ENCODE results near the gene PTPRD. TPM values are rescaled to one million over a fixed set of nuclear protein-coding genes. Genes with fewer than 3 reads are reported as not detected.

Gene PTPRD
- total RNA-seq, 1 donor, result 11.5 TPM

- TF ChIP-seq, protein P1, sequence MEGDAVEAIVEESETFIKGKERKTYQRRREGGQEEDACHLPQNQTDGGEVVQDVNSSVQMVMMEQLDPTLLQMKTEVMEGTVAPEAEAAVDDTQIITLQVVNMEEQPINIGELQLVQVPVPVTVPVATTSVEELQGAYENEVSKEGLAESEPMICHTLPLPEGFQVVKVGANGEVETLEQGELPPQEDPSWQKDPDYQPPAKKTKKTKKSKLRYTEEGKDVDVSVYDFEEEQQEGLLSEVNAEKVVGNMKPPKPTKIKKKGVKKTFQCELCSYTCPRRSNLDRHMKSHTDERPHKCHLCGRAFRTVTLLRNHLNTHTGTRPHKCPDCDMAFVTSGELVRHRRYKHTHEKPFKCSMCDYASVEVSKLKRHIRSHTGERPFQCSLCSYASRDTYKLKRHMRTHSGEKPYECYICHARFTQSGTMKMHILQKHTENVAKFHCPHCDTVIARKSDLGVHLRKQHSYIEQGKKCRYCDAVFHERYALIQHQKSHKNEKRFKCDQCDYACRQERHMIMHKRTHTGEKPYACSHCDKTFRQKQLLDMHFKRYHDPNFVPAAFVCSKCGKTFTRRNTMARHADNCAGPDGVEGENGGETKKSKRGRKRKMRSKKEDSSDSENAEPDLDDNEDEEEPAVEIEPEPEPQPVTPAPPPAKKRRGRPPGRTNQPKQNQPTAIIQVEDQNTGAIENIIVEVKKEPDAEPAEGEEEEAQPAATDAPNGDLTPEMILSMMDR (IDR thresholded peaks at IDR 0.05; ENCODE audit: insufficient read depth, low read length), result no peak
- no peak for DNase-seq (ENCODE audit: low read depth)
- no peak overlapping the region for H3K4me3 ChIP-seq (ENCODE audit: low read depth, low read length)
Measured at GRCh38 chr9:8666060-8666459, 1946.7 kb downstream of the PTPRD start.

- DNase-seq (ENCODE audit: low read depth), result peak; percentile 93
- no peak overlapping the region for H3K4me3 ChIP-seq (ENCODE audit: low read depth, low read length)
- TF ChIP-seq, protein P1 (IDR thresholded peaks at IDR 0.05; ENCODE audit: insufficient read depth, low read length), result no peak
Measured at GRCh38 chr9:8660383-8660782, 1952.4 kb downstream of the PTPRD start.

DNA sequence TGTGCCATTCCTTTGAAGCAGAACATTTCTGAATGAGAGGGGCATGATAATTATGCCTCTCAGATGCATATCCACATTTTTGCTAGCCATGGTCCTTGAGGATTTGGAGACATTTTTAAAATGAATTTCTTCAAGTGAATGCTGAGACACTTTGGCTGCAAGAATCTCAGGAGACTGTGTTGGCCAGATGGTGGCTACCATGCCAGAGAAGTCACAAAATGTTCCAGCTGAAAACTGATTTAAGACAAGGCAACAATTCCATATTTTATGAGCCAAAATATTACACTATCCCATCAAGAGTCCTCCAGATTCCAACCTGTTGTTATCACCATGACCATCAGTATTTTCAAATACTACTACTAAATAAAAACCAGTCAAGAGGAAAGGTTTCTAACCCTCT is 1953.7 kb downstream of the PTPRD start:
- TF ChIP-seq, protein P1 (IDR thresholded peaks at IDR 0.05; ENCODE audit: insufficient read depth, low read length), result no peak
- no peak for DNase-seq (ENCODE audit: low read depth)
- no peak overlapping the region for H3K4me3 ChIP-seq (ENCODE audit: low read depth, low read length)

DNA sequence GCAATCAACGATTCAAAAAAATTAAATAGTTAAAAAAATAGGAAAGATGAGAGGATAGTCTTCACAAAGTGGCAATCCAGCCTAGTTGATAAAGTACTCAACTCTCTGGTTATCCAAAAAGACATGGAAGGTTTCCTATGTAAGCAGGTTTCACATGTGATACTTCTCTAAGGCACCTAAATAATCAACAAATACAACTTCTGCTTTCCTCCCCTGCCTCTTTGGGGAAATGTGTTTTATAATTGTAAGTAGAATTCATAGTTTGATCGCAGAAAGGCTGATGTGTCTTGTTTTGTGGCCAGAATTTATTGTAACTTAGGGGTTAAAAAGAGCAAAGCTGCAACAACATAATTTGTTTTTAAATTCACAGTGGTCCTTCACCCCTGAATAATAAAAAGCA is 1957.7 kb downstream of the PTPRD start:
- DNase-seq (ENCODE audit: low read depth), result no peak
- H3K4me3 ChIP-seq (ENCODE audit: low read depth, low read length), result no peak overlapping the region
- TF ChIP-seq, protein P1 (IDR thresholded peaks at IDR 0.05; ENCODE audit: insufficient read depth, low read length), result no peak

- H3K4me3 ChIP-seq (ENCODE audit: low read depth, low read length), result no peak overlapping the region
- DNase-seq (ENCODE audit: low read depth), result peak; percentile 45
- TF ChIP-seq, protein P1 (IDR thresholded peaks at IDR 0.05; ENCODE audit: insufficient read depth, low read length), result no peak
Measured at GRCh38 chr9:8653855-8654254, 1958.9 kb downstream of the PTPRD start.

GRCh38 chr9:8653111-8653510 is 1959.7 kb downstream of the PTPRD start:
- DNase-seq (ENCODE audit: low read depth), result no peak
- TF ChIP-seq, protein P1 (IDR thresholded peaks at IDR 0.05; ENCODE audit: insufficient read depth, low read length), result no peak
- H3K4me3 ChIP-seq (ENCODE audit: low read depth, low read length), result no peak overlapping the region

DNA sequence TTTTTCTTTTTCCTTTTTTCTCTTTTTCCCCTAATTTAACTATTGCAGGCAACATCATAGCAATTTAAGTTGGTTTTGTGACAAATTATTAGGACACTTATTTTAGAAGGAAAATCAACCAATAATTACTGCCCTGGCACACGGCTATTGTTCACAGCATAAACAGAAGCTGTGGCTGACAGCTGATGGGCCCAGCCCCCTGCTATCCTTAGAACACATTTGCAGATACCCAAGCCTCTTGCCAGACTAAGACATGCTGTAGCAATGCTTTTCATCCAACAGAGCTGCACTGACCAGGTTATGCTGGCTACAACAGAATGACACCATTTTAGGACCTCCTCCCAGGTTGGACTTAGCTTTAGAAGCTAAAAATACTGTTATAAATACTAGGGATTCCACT is 1960.5 kb downstream of the PTPRD start:
- DNase-seq (ENCODE audit: low read depth), result no peak
- H3K4me3 ChIP-seq (ENCODE audit: low read depth, low read length), result no peak overlapping the region
- TF ChIP-seq, protein P1 (IDR thresholded peaks at IDR 0.05; ENCODE audit: insufficient read depth, low read length), result no peak
